Astrocyte (in vitro differentiated cells and primary cell): ENCODE data around the gene TJP1. TPM values are rescaled to one million over a fixed set of nuclear protein-coding genes. Genes with fewer than 3 reads are reported as not detected.

ENCODE experiments used
- DNase-seq: peaks from one replicate; pipeline ENCODE4 v3.0.0-alpha.2; 2010; ENCODE audit warnings: low read depth
- FAIRE-seq: peaks from 2 replicates; lab custom pipeline; 2011; peaks lifted over from hg19 to GRCh38; lab: Jason Lieb, UNC
- H2AFZ ChIP-seq: 2 replicates; pipeline ENCODE4 v1.6.0; 2012; ENCODE audit warnings: low read depth, low read length, inconsistent platforms
- H3K27ac ChIP-seq: 2 replicates; pipeline ENCODE4 v1.5.1; 2011; ENCODE audit warnings: low read depth, low read length, inconsistent platforms
- H3K27me3 ChIP-seq: 2 replicates; pipeline ENCODE4 v1.6.0; 2011; ENCODE audit warnings: low read length, inconsistent platforms; ENCODE audit not compliant: insufficient read depth
- H3K36me3 ChIP-seq: 2 replicates; pipeline ENCODE4 v1.5.1; 2011; ENCODE audit warnings: low read length, inconsistent platforms; ENCODE audit not compliant: insufficient read depth
- H3K4me1 ChIP-seq: 2 replicates; pipeline ENCODE4 v1.5.1; 2011; ENCODE audit warnings: low read length, inconsistent platforms; ENCODE audit not compliant: insufficient read depth
- H3K4me2 ChIP-seq: 2 replicates; pipeline ENCODE4 v1.6.0; 2012; ENCODE audit warnings: low read length, inconsistent platforms
- H3K4me3 ChIP-seq: 2 replicates; pipeline ENCODE4 v1.5.1; 2011; ENCODE audit warnings: low read depth, mild to moderate bottlenecking, low read length, inconsistent platforms; ENCODE audit not compliant: insufficient read depth
- H3K79me2 ChIP-seq: 2 replicates; pipeline ENCODE4 v1.6.0; 2012; ENCODE audit warnings: mild to moderate bottlenecking, low read length, inconsistent platforms; ENCODE audit not compliant: insufficient read depth
- H3K9ac ChIP-seq: 2 replicates; pipeline ENCODE4 v1.6.0; 2012; ENCODE audit warnings: mild to moderate bottlenecking, low read length, inconsistent platforms
- H3K9me3 ChIP-seq: 2 replicates; pipeline ENCODE4 v1.5.1; 2012; ENCODE audit warnings: low read depth, mild to moderate bottlenecking, low read length, inconsistent platforms; ENCODE audit not compliant: insufficient read depth
- H4K20me1 ChIP-seq: 2 replicates; pipeline ENCODE4 v1.6.0; 2012; ENCODE audit warnings: low read length, inconsistent platforms; ENCODE audit not compliant: insufficient read depth
- H3K27ac Mint-ChIP-seq: one replicate; pipeline ENCODE4 v1.8.0; 2021; ENCODE audit warnings: mild to moderate bottlenecking, mixed read lengths; ENCODE audit not compliant: unreplicated experiment
- H3K27me3 Mint-ChIP-seq: one replicate; pipeline ENCODE4 v1.8.0; 2021; ENCODE audit warnings: low read depth, mixed read lengths; ENCODE audit not compliant: unreplicated experiment
- H3K36me3 Mint-ChIP-seq: one replicate; pipeline ENCODE4 v1.8.0; 2021; ENCODE audit warnings: low read depth, mixed read lengths; ENCODE audit not compliant: unreplicated experiment
- H3K4me1 Mint-ChIP-seq: one replicate; pipeline ENCODE4 v1.8.0; 2021; ENCODE audit warnings: low read depth, mixed read lengths; ENCODE audit not compliant: unreplicated experiment
- H3K4me3 Mint-ChIP-seq: one replicate; pipeline ENCODE4 v1.8.0; 2021; ENCODE audit warnings: mild to moderate bottlenecking, moderate library complexity, mixed read lengths; ENCODE audit not compliant: unreplicated experiment
- H3K9me3 Mint-ChIP-seq: one replicate; pipeline ENCODE4 v1.8.0; 2021; ENCODE audit warnings: mild to moderate bottlenecking, mixed read lengths; ENCODE audit not compliant: unreplicated experiment
- CTCF ChIP-seq: IDR thresholded peaks from 2 replicates; pipeline ENCODE4 v1.5.1; 2011; ENCODE audit warnings: low read depth, mild to moderate bottlenecking, inconsistent platforms, low read length, moderate library complexity; ENCODE audit not compliant: insufficient read depth
- EZH2 ChIP-seq: IDR thresholded peaks from 2 replicates; pipeline ENCODE4 v1.6.1; 2012; ENCODE audit warnings: mild to moderate bottlenecking, low read length, inconsistent platforms; ENCODE audit not compliant: insufficient read depth
- total RNA-seq: library from RNA; stranded (reverse); gene quantifications from 2 replicates; pipeline ENCODE4 v1.2.1, GENCODE V29; 2021

TJP1 gene
- total RNA-seq, 1 donor from 2014 or later, result 137 TPM

- H3K36me3 Mint-ChIP-seq, result peaks cover 18% of the 10 kb centered on the region
- H3K4me2 ChIP-seq, result no peak overlapping the region
- H3K9me3 Mint-ChIP-seq, result peaks cover 4% of the 10 kb centered on the region
- no peak overlapping the region for H3K9ac ChIP-seq
- H3K4me1 ChIP-seq, result peaks cover 14% of the 10 kb centered on the region
- no peak overlapping the region for H3K27ac Mint-ChIP-seq
- H3K4me3 ChIP-seq, result no peak overlapping the region
- H3K27ac ChIP-seq, result no peak overlapping the region
- H2AFZ ChIP-seq, result no peak overlapping the region
- H3K36me3 ChIP-seq, result peaks cover 5% of the 10 kb centered on the region
- TF ChIP-seq CTCF (no peak), EZH2 (no peak)
- no peak for DNase-seq
- peaks cover 42% of the 10 kb centered on the region for H3K4me1 Mint-ChIP-seq
- peaks cover 89% of the 10 kb centered on the region for H3K79me2 ChIP-seq
- peaks cover 54% of the 10 kb centered on the region for H4K20me1 ChIP-seq
- FAIRE-seq, result no peak
- H3K9me3 ChIP-seq, result no peaks in the 10 kb centered on the region
- no peaks in the 10 kb centered on the region for H3K27me3 ChIP-seq
- no peak overlapping the region for H3K4me3 Mint-ChIP-seq
- no peaks in the 10 kb centered on the region for H3K27me3 Mint-ChIP-seq
Observed at GRCh38 chr15:29789871-29790270, 32.4 kb downstream of the TJP1 start.

- no peaks in the 10 kb centered on the region for H3K27me3 Mint-ChIP-seq
- H3K36me3 ChIP-seq, result peaks cover 2% of the 10 kb centered on the region
- H3K4me3 Mint-ChIP-seq, result no peak overlapping the region
- H3K4me1 Mint-ChIP-seq, result peaks cover 40% of the 10 kb centered on the region
- peak overlapping the region; percentile 52 for H3K4me2 ChIP-seq
- no peak for TF ChIP-seq CTCF
- no peak for TF ChIP-seq EZH2
- H3K79me2 ChIP-seq, result peaks cover 88% of the 10 kb centered on the region
- DNase-seq, result no peak
- no peaks in the 10 kb centered on the region for H3K9me3 ChIP-seq
- peaks cover 4% of the 10 kb centered on the region for H3K9me3 Mint-ChIP-seq
- FAIRE-seq, result no peak
- no peak overlapping the region for H2AFZ ChIP-seq
- peaks cover 16% of the 10 kb centered on the region for H3K4me1 ChIP-seq
- H4K20me1 ChIP-seq, result peaks cover 61% of the 10 kb centered on the region
- H3K4me3 ChIP-seq, result no peak overlapping the region
- H3K27ac ChIP-seq, result no peak overlapping the region
- no peak overlapping the region for H3K9ac ChIP-seq
- peak overlapping the region; percentile 55 for H3K27ac Mint-ChIP-seq
- no peaks in the 10 kb centered on the region for H3K27me3 ChIP-seq
- peaks cover 6% of the 10 kb centered on the region for H3K36me3 Mint-ChIP-seq
Observed at GRCh38 chr15:29788433-29789034, 33.7 kb downstream of the TJP1 start.

GRCh38 chr15:29787767-29788166 lies 34.5 kb downstream of the TJP1 start:
- FAIRE-seq (no peak), DNase-seq (no peak)
- Histone ChIP-seq H4K20me1 (peaks cover 60% of the 10 kb centered on the region), H3K9ac (no peak overlapping the region), H2AFZ (no peak overlapping the region), H3K36me3 (no peaks in the 10 kb centered on the region), H3K4me2 (no peak overlapping the region), H3K4me3 (no peak overlapping the region), H3K9me3 (no peaks in the 10 kb centered on the region), H3K27me3 (no peaks in the 10 kb centered on the region), H3K4me1 (peaks cover 12% of the 10 kb centered on the region), H3K27ac (no peak overlapping the region), H3K79me2 (peaks cover 88% of the 10 kb centered on the region)
- H3K9me3 Mint-ChIP-seq, result no peaks in the 10 kb centered on the region
- H3K4me3 Mint-ChIP-seq, result no peak overlapping the region
- TF ChIP-seq EZH2, result no peak
- TF ChIP-seq CTCF, result no peak
- peaks cover 34% of the 10 kb centered on the region for H3K4me1 Mint-ChIP-seq
- H3K27me3 Mint-ChIP-seq, result no peaks in the 10 kb centered on the region
- peaks cover 4% of the 10 kb centered on the region for H3K36me3 Mint-ChIP-seq
- H3K27ac Mint-ChIP-seq, result no peak overlapping the region
